ENCODE measurements around the gene ATP8A1. TPM values are rescaled to one million over a fixed set of nuclear protein-coding genes. Genes with fewer than 3 reads are reported as not detected.
A peak's percentile ranks its signal among the peaks of the same experiment; 100 is the strongest.

The ATP8A1 gene
- total RNA-seq, 1 experiment from 2014 or later, result 14.3 TPM

- TF ChIP-seq SMAD4 (CRISPR knock-in tag; IDR thresholded peaks at IDR 0.05), result 0 out of 2 replicates have a peak, but pooled peaks have one; percentile 33
- peak; percentile 81; the same call in 1 of the 2 replicates for TF ChIP-seq KAT7 (CRISPR knock-in tag; IDR thresholded peaks at IDR 0.05; ENCODE audit: borderline replicate concordance)
- TF ChIP-seq ZNF281 (CRISPR knock-in tag; IDR thresholded peaks at IDR 0.05), result 0 out of 2 replicates have a peak, but pooled peaks have one; percentile 24
- peak; percentile 71; the same call in 1 of the 2 replicates for TF ChIP-seq TP53 (CRISPR knock-in tag; IDR thresholded peaks at IDR 0.05)
- no peak for TF ChIP-seq MAX (CRISPR knock-in tag; IDR thresholded peaks at IDR 0.05)
- no peak for TF ChIP-seq FOXK1 (CRISPR knock-in tag; IDR thresholded peaks at IDR 0.05)
- TF ChIP-seq RELA (CRISPR knock-in tag; IDR thresholded peaks at IDR 0.05; ENCODE audit: borderline replicate concordance), result 0 out of 2 replicates have a peak, but pooled peaks have one; percentile 41
- peak; percentile 2 for ATAC-seq
- Mint-ChIP-seq H3K4me1 (peaks cover 52% of the 10 kb centered on the region), H3K27me3 (ENCODE audit: low read depth) (peaks cover 2% of the 10 kb centered on the region; the same call in 1 of the 2 replicates), H3K27ac (no peak overlapping the region), H3K9me3 (peaks cover 16% of the 10 kb centered on the region), H3K36me3 (peaks cover 13% of the 10 kb centered on the region), H3K4me3 (peak overlapping the region; percentile 86)
- POLR2A ChIA-PET, result interaction anchor here (1.0 to 1.5 kb wide), 5 partner anchors 9 to 311 kb away, joined by 3 to 8 read pairs (median 3); no protein-coding TSS in a partner anchor
- CTCF ChIA-PET, result interaction anchor here (0.6 to 2.0 kb wide), 10 partner anchors 9 to 112 kb away, joined by 3 to 11 read pairs (median 4); no protein-coding TSS in a partner anchor
- DNase-seq (ENCODE audit: low spot score), result peak; percentile 38
Observed at GRCh38 chr4:42656679-42656943, 294 bp downstream of the ATP8A1 start.

GRCh38 chr4:42655921-42656678, 805 bp downstream of the ATP8A1 start:
- peak; percentile 40 for DNase-seq (ENCODE audit: low spot score)
- Mint-ChIP-seq H3K27ac (no peak overlapping the region), H3K9me3 (peaks cover 21% of the 10 kb centered on the region), H3K4me1 (peaks cover 52% of the 10 kb centered on the region), H3K4me3 (peak overlapping the region; percentile 86), H3K27me3 (ENCODE audit: low read depth) (peaks cover 2% of the 10 kb centered on the region; the same call in 1 of the 2 replicates), H3K36me3 (peaks cover 18% of the 10 kb centered on the region)
- TF ChIP-seq ETV6 (CRISPR knock-in tag; IDR thresholded peaks at IDR 0.05) (0 out of 2 replicates have a peak, but pooled peaks have one; percentile 19), HMGA2 (CRISPR knock-in tag; IDR thresholded peaks at IDR 0.05) (no peak), IRF2 (CRISPR knock-in tag; IDR thresholded peaks at IDR 0.05; ENCODE audit: borderline replicate concordance, low read depth) (no peak), MAX (CRISPR knock-in tag; IDR thresholded peaks at IDR 0.05) (no peak; the same call in 1 of the 2 replicates), NFYB (CRISPR knock-in tag; conservative IDR thresholded peaks at IDR 0.05; ENCODE audit: low read depth) (no peak), EMX1 (CRISPR knock-in tag; IDR thresholded peaks at IDR 0.05) (no peak), ZNF396 (CRISPR knock-in tag; IDR thresholded peaks at IDR 0.05; ENCODE audit: borderline replicate concordance) (no peak), KAT7 (CRISPR knock-in tag; IDR thresholded peaks at IDR 0.05; ENCODE audit: borderline replicate concordance) (peak; percentile 87; the same call in 1 of the 2 replicates), CTCF (IDR thresholded peaks at IDR 0.05) (no peak), SMAD4 (CRISPR knock-in tag; IDR thresholded peaks at IDR 0.05) (no peak), FOXK1 (CRISPR knock-in tag; IDR thresholded peaks at IDR 0.05) (peak; percentile 28; the same call in 1 of the 2 replicates), ELF4 (CRISPR knock-in tag; IDR thresholded peaks at IDR 0.05; ENCODE audit: low read depth) (no peak), GTF2I (CRISPR knock-in tag; conservative IDR thresholded peaks at IDR 0.05) (no peak), ZNF423 (CRISPR knock-in tag; IDR thresholded peaks at IDR 0.05) (no peak), SMAD3 (CRISPR knock-in tag; IDR thresholded peaks at IDR 0.05; ENCODE audit: borderline replicate concordance) (no peak), NR1H2 (CRISPR knock-in tag; IDR thresholded peaks at IDR 0.05) (no peak), ZNF219 (CRISPR knock-in tag; IDR thresholded peaks at IDR 0.05; ENCODE audit: borderline replicate concordance) (no peak)
- TF ChIP-seq, protein P1, sequence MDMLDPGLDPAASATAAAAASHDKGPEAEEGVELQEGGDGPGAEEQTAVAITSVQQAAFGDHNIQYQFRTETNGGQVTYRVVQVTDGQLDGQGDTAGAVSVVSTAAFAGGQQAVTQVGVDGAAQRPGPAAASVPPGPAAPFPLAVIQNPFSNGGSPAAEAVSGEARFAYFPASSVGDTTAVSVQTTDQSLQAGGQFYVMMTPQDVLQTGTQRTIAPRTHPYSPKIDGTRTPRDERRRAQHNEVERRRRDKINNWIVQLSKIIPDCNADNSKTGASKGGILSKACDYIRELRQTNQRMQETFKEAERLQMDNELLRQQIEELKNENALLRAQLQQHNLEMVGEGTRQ (CRISPR knock-in tag; IDR thresholded peaks at IDR 0.05), result no peak
- TF ChIP-seq, protein P2, sequence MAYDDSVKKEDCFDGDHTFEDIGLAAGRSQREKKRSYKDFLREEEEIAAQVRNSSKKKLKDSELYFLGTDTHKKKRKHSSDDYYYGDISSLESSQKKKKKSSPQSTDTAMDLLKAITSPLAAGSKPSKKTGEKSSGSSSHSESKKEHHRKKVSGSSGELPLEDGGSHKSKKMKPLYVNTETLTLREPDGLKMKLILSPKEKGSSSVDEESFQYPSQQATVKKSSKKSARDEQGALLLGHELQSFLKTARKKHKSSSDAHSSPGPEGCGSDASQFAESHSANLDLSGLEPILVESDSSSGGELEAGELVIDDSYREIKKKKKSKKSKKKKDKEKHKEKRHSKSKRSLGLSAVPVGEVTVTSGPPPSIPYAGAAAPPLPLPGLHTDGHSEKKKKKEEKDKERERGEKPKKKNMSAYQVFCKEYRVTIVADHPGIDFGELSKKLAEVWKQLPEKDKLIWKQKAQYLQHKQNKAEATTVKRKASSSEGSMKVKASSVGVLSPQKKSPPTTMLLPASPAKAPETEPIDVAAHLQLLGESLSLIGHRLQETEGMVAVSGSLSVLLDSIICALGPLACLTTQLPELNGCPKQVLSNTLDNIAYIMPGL (CRISPR knock-in tag; IDR thresholded peaks at IDR 0.05), result no peak
- TF ChIP-seq, protein P3, sequence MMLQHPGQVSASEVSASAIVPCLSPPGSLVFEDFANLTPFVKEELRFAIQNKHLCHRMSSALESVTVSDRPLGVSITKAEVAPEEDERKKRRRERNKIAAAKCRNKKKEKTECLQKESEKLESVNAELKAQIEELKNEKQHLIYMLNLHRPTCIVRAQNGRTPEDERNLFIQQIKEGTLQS (CRISPR knock-in tag; conservative IDR thresholded peaks at IDR 0.05), result no peak
- TF ChIP-seq, protein P4, sequence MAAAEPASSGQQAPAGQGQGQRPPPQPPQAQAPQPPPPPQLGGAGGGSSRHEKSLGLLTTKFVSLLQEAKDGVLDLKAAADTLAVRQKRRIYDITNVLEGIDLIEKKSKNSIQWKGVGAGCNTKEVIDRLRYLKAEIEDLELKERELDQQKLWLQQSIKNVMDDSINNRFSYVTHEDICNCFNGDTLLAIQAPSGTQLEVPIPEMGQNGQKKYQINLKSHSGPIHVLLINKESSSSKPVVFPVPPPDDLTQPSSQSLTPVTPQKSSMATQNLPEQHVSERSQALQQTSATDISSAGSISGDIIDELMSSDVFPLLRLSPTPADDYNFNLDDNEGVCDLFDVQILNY (CRISPR knock-in tag; IDR thresholded peaks at IDR 0.05), result no peak
- peak; percentile 0; the same call in 1 of the 2 replicates for ATAC-seq
- ChIA-PET POLR2A (interaction anchor here (0.7 to 1.5 kb wide), 5 partner anchors 8 to 364 kb away, joined by 3 to 8 read pairs (median 4); no protein-coding TSS in a partner anchor), CTCF (interaction anchor here (0.6 to 2.0 kb wide), 9 partner anchors 9 to 112 kb away, joined by 3 to 11 read pairs (median 4); no protein-coding TSS in a partner anchor)
